Glutamatergic neuron (in vitro differentiated cells): ENCODE results near the gene LMTK3. TPM values are rescaled to one million over a fixed set of nuclear protein-coding genes. Genes with fewer than 3 reads are reported as not detected.

Experiments used
- DNase-seq: peaks from one replicate; pipeline ENCODE4 v3.0.0; 2022
- H3K27ac Mint-ChIP-seq: one replicate; pipeline ENCODE4 v1.8.0; 2020; ENCODE audit warnings: mild to moderate bottlenecking, mixed read lengths, inconsistent platforms; ENCODE audit not compliant: unreplicated experiment
- H3K27me3 Mint-ChIP-seq: one replicate; pipeline ENCODE4 v1.8.0; 2020; ENCODE audit warnings: mild to moderate bottlenecking, moderate library complexity, mixed read lengths, inconsistent platforms; ENCODE audit not compliant: unreplicated experiment
- H3K36me3 Mint-ChIP-seq: one replicate; pipeline ENCODE4 v1.8.0; 2020; ENCODE audit warnings: mild to moderate bottlenecking, mixed read lengths, inconsistent platforms; ENCODE audit not compliant: unreplicated experiment
- H3K4me1 Mint-ChIP-seq: one replicate; pipeline ENCODE4 v1.8.0; 2020; ENCODE audit warnings: mild to moderate bottlenecking, low read depth, mixed read lengths, inconsistent platforms; ENCODE audit not compliant: unreplicated experiment
- H3K4me3 Mint-ChIP-seq: one replicate; pipeline ENCODE4 v1.8.0; 2020; ENCODE audit warnings: mild to moderate bottlenecking, mixed read lengths, inconsistent platforms; ENCODE audit not compliant: unreplicated experiment
- H3K9me3 Mint-ChIP-seq: one replicate; pipeline ENCODE4 v1.8.0; 2020; ENCODE audit warnings: mild to moderate bottlenecking, moderate library complexity, mixed read lengths, inconsistent platforms; ENCODE audit not compliant: unreplicated experiment
- total RNA-seq: library from RNA; stranded (reverse); fragmentation: NEBNext Ultra II Directional; extraction: Animal tissue kit (Norgen Biotek cat#: 25700); gene quantifications from one replicate; pipeline ENCODE4 v1.2.1, GENCODE V29; 2021; ENCODE audit not compliant: unreplicated experiment
- TF ChIP-seq, protein P1 (sequence below): fragments of 200-600 bp; sonication (generic); IDR thresholded peaks from one replicate; pipeline ENCODE4 v1.5.0; 2021; ENCODE audit not compliant: partially characterized antibody, unreplicated experiment

The LMTK3 gene
- total RNA-seq, 1 donor from 2014 or later: 36.3 TPM

DNA sequence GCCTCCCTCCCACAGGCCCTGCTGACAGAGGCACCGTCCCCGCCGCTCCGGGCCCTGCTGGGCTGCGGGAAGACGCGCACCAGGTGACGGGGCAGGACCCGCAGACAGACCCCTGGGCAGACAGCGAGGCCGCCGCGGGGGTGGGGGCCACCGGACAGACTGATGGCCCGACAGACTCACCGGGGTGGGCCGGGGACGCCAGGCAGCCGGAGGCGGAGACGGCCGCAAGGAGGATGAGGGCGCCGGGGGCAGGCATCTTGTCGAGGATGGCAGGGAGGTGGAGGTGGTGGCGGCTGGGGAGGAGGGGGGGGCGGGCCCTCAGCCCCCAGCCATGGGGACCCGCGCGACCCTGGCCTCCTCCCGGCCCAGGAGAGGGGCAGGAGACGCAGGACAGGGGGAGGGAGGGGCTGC, 309 bp downstream of the LMTK3 start:
- Mint-ChIP-seq H3K36me3 (no peaks in the 10 kb centered on the region), H3K4me3 (peak overlapping the region; percentile 95), H3K4me1 (peaks cover 7% of the 10 kb centered on the region), H3K27ac (no peak overlapping the region), H3K9me3 (peaks cover 4% of the 10 kb centered on the region), H3K27me3 (peaks cover 4% of the 10 kb centered on the region)
- peak; percentile 55 for DNase-seq
- TF ChIP-seq, protein P1, sequence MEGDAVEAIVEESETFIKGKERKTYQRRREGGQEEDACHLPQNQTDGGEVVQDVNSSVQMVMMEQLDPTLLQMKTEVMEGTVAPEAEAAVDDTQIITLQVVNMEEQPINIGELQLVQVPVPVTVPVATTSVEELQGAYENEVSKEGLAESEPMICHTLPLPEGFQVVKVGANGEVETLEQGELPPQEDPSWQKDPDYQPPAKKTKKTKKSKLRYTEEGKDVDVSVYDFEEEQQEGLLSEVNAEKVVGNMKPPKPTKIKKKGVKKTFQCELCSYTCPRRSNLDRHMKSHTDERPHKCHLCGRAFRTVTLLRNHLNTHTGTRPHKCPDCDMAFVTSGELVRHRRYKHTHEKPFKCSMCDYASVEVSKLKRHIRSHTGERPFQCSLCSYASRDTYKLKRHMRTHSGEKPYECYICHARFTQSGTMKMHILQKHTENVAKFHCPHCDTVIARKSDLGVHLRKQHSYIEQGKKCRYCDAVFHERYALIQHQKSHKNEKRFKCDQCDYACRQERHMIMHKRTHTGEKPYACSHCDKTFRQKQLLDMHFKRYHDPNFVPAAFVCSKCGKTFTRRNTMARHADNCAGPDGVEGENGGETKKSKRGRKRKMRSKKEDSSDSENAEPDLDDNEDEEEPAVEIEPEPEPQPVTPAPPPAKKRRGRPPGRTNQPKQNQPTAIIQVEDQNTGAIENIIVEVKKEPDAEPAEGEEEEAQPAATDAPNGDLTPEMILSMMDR: no peak

DNA sequence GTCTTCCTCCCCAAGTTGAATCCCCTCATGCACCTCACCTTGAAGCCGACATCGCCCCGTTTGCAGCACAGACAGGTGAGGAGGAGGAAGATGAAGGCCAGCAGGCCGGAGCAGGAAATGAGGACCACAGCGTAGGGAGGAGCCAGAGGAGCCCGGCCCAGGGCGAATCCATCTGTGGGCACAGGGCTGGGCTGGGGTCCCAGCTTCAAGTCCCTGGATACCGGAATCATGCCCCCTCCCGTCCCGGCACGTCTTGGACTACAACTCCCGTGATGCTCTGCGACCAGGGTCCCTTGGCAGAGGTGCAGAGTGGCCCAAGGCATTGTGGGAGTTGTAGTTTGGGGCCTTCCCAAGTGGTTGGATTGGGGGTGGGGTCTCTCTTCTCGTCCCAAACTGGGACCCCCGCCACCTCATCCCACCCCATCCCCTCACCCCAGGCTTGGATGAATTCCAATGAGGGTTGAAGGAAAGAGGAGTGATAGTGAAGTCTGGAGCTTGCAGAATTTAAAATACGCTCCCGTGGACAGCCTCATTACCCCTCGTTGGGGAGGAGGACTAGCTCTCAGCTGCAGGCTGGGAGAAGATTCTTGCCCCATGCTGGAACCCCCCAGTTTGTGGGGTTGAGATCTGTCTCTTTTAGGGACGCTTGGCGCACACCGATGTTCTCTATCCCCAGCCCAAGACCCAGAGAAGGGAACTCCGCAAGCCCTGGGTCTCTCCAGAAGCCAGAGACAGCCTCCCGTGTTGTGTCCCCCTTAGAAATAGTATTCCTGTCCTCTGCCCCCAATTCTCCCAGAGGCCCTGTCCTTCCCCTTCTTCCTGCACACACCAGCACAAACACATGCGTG, 990 bp downstream of the LMTK3 start:
- H3K9me3 Mint-ChIP-seq: peaks cover 4% of the 10 kb centered on the region

DNA sequence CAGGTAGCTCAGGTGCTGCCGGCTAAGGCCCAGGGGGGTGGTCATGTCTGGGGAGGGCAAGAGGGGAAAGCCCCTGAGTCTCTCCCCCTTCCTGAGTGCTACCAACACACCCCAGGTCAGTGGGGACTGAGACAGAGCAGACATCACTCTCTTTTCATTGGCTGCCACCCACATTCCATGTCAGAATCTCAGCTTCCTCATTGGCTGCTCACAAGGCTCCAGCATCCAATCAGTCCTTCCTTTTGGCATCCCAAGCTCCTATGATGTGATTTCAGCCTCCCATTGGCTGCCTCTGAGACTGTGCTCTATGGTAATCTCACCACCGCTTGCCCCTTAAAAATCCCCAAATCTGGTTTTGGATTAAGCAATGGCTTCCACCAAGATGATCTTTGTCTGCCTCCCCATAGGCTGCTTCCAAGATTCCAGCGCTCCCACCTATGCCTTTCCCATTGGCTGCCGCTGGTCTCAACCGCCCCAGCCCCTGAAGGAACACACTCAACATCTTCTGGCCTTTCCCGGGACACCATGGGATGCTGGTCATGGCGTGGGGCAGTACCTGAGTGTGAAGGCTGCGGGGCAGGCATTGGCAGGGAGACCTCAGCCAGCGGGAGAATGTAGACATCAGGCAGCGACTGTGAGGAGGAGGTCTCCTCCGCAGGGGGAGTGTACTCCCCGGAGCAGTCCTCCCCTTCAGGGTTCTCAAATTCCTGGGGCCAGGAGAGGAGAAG, 2.0 kb downstream of the LMTK3 start:
- DNase-seq: no peak
- Mint-ChIP-seq H3K4me3 (peak overlapping the region; percentile 95), H3K9me3 (peaks cover 4% of the 10 kb centered on the region), H3K4me1 (peaks cover 7% of the 10 kb centered on the region), H3K27me3 (peaks cover 4% of the 10 kb centered on the region), H3K27ac (no peak overlapping the region), H3K36me3 (no peaks in the 10 kb centered on the region)
- TF ChIP-seq, protein P1: no peak

More for the DNA sequence above, 990 bp downstream of the LMTK3 start:
- Mint-ChIP-seq H3K36me3 (no peaks in the 10 kb centered on the region), H3K27ac (peak overlapping the region; percentile 62), H3K27me3 (peaks cover 4% of the 10 kb centered on the region), H3K4me3 (peak overlapping the region; percentile 95), H3K4me1 (peaks cover 7% of the 10 kb centered on the region)
- peak; percentile 75 for DNase-seq
- TF ChIP-seq, protein P1: no peak

DNA sequence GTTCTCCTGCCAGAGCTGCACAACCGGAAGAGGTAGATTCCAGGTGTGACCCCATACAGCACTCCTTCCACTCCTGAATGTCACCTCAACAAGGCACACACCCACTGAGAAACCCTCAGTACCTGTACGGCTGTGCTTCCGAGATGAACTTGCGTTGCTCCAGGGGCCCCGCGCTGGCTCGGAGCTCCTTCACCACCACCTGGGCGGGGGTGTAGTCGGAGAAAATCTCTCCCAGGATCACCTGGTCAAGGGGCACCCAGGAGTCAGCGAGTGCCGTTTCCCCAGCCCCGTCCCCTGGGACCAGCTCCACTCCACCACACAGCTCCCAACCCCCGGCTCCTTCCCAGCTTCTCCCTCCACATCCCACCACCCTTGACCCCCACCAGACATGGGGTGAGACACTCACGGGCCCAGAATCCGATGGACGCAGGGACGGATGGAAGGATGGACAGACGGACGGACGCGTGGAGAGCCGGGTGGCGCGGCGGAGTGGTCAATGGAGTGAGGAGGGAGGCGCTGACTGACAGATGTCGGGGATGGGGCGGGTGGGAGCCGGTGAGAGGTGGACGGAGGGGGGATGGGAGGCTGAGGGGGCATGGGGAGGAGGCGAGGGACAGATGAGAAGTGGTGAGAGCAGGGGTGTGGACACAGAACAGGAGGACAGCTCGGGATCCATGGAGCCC, 2.8 kb downstream of the LMTK3 start:
- Mint-ChIP-seq H3K27ac (no peak overlapping the region), H3K36me3 (no peaks in the 10 kb centered on the region)
- TF ChIP-seq, protein P1: no peak

More for the DNA sequence above, 2.8 kb downstream of the LMTK3 start:
- no peak overlapping the region for H3K4me3 Mint-ChIP-seq
- peaks cover 4% of the 10 kb centered on the region for H3K27me3 Mint-ChIP-seq
- peaks cover 7% of the 10 kb centered on the region for H3K4me1 Mint-ChIP-seq
- DNase-seq: no peak
- H3K9me3 Mint-ChIP-seq: peaks cover under 1% of the 10 kb centered on the region
